Sigmoid colon (tissue), 3 donors: ENCODE results near the gene MYRF.

Source experiments
- CTCF ChIP-seq, 4 experiments: fragments of 450-650 bp in 3 of 4; fragments of 200-600 bp in 1 of 4; IDR thresholded peaks; one replicate each; pipeline ENCODE4 v1.5.1; 2016 to 2019; ENCODE audit warnings: antibody characterized with exemption in 4 of 4, mild to moderate bottlenecking in 3 of 4, moderate library complexity in 2 of 4
- POLR2A ChIP-seq, 2 donors: fragments of 450-650 bp; IDR thresholded peaks; one replicate each; pipeline ENCODE4 v1.6.1; 2016; ENCODE audit warnings: antibody characterized with exemption in 2 of 2, mild to moderate bottlenecking in 2 of 2, moderate library complexity in 2 of 2

- no peak for TF ChIP-seq CTCF (IDR thresholded peaks at IDR 0.05)
- TF ChIP-seq POLR2A (IDR thresholded peaks at IDR 0.05) = no peak
Observed at GRCh38 chr11:61830237-61831105, 78.0 kb downstream of the MYRF start.
